NT2/D1 (cell line): ENCODE data around the gene NR3C2.

Experiments used
- SUZ12 ChIP-seq: IDR thresholded peaks from 2 replicates; pipeline ENCODE4 v1.6.1; 2011; ENCODE audit not compliant: insufficient read length, insufficient read depth; ENCODE audit errors: extremely low read depth
- YY1 ChIP-seq: IDR thresholded peaks from 2 replicates; pipeline ENCODE4 v1.6.1; 2011; ENCODE audit not compliant: insufficient read length, insufficient read depth
- ZNF274 ChIP-seq: IDR thresholded peaks from 2 replicates; pipeline ENCODE4 v1.6.1; 2011; ENCODE audit warnings: mild to moderate bottlenecking, low read depth, low read length

DNA sequence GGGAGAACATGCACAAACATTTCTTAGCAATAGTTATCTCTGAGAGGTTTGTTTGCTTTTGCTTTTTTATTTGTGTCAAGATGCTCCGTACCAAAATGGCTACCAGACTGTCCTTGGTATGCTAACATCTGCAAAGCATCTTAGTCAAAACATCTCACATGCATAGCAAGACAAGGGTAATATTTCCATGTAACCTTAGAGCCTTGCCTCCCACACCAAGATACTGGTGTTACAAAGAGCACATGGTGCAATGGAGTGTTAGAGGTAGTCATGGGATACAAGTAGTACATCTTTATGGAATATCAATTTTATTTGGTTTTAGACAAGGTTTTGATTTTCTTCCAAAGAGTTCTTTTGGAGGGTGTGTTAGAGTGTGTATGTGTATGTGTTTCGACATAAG is 109.7 kb downstream of the NR3C2 start:
- TF ChIP-seq ZNF274 (no peak), YY1 (no peak), SUZ12 (no peak)
